UCSD-AML1 (cell line): Measurements from ENCODE around the gene MUS81.
"Not testable (repeated sequence)": the region's sequence is repeated elsewhere in the genome, so short reads cannot be mapped to it uniquely, and the experiment has no call there.

Experiments
- DNase-seq: peaks from one replicate; lab custom pipeline; 2025; ENCODE audit not compliant: unreplicated experiment; lab: John Stamatoyannopoulos, UW

The MUS81 gene

GRCh38 chr11:65890324-65891218 is 30.3 kb downstream of the MUS81 start, which contains the start of gene CCDC85B:
TSS of gene CCDC85B (plus strand) at chr11:65890673. CDS start at chr11:65890784, 111 bp downstream.
- peak; percentile 98 for DNase-seq

- peak; percentile 76 for DNase-seq
These were observed 31.2 kb downstream of the MUS81 start for GRCh38 chr11:65891219-65892136.

- DNase-seq: not testable (repeated sequence)
These were observed 31.9 kb downstream of the MUS81 start for GRCh38 chr11:65892137-65892540.

GRCh38 chr11:65892661-65893317 is 32.6 kb downstream of the MUS81 start:
- no peak for DNase-seq

- peak; percentile 72 for DNase-seq
These were observed 33.9 kb downstream of the MUS81 start for GRCh38 chr11:65894034-65894591.

DNA sequence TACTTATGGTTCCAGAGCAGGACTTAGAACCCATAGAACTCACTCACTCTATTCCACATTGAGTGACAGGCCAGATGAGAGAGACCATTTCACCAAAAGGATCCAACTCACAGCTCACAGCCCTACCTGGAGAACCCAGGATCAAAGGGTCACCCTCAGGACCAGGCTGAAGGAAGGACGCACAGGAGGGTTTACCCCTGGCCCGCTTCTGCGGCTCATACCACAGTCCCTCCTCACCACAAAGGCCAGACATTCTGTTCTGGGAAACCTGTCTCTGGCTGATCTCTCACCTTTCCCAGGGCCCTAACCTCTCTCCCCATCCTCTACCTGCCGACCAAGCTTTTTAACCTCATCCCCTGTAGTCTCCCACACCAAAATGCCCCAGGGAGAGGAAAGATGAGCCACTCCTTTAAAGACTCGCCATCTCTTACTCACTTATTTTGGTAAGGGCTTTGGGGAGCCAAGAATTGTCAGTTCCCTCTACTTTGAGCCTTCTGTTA is 35.3 kb downstream of the MUS81 start:
- DNase-seq: no peak

GRCh38 chr11:65896034-65896999 is 36.1 kb downstream of the MUS81 start:
- no peak for DNase-seq

GRCh38 chr11:65897020-65897471 is 36.8 kb downstream of the MUS81 start:
- DNase-seq: no peak

GRCh38 chr11:65898656-65899355 is 38.6 kb downstream of the MUS81 start:
- DNase-seq: no peak

GRCh38 chr11:65899356-65900124 is 39.3 kb downstream of the MUS81 start:
- DNase-seq: peak; percentile 78

DNA sequence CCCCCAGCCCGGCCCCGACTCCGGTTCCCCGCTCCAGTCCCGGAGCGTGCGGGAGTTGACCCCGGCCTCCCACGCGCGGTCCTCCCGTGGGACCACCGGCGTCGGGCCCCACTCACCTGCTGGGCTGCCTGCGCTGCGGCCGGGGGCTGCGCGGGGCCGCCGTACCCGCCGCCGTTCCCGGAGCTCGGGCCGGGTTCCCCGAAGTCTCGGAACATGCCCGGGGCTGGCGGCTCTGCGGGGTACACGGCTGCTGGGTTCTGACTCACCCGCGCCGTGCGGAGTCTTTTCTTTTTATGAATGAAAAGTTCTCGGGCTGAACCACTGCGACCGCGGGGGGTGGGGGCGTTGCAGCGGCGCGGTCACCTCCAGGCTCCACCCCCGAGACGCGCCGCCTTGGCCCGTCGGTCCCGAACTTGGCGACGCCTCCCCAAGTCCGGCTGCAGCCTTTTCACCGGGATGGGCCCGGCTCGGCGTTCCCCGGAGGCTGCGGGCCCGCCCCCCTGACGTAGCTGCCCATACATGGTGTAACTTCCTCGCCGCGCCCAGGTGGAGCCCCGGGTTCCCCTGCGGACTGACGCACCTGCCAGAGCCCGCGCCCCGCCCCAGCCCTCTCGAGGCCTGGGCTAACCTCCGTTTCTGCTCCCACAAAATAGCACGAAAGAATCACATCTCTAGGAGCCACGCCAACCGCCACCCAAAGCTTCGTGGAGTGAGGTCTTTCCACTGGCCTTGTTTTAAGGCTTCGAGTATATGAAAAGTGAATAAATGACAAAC is 40.1 kb downstream of the MUS81 start, which contains the start of gene FOSL1:
TSS of gene FOSL1 (minus strand) at position 264 of the 774 bp plus-strand sequence. CDS start at position 215, 49 bp downstream.
- peak; percentile 90 for DNase-seq

GRCh38 chr11:65900899-65901180 is 40.6 kb downstream of the MUS81 start:
- DNase-seq: no peak

GRCh38 chr11:65903068-65903481 is 42.8 kb downstream of the MUS81 start:
- peak; percentile 19 for DNase-seq

DNA sequence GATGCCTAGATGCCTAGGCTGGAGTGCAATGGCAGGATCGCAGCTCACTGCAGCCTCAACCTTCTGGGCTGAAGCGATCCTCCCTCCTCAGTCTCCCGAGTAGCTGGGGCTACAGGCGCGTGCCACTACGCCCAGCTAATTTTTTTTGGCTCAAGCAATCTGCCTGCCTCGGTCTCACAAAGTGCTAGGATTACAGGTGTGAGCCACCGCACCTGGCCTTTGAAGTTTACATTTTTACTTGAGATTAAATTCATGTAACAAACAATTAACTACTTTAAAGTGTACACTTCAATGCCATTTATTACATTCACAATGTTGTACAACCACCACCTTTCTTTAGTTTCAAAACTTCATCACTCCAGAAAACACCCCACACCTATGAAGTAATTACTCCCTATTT is 43.5 kb downstream of the MUS81 start:
- no peak for DNase-seq

- DNase-seq: no peak
These were observed 46.4 kb downstream of the MUS81 start for GRCh38 chr11:65906602-65907001.

DNA sequence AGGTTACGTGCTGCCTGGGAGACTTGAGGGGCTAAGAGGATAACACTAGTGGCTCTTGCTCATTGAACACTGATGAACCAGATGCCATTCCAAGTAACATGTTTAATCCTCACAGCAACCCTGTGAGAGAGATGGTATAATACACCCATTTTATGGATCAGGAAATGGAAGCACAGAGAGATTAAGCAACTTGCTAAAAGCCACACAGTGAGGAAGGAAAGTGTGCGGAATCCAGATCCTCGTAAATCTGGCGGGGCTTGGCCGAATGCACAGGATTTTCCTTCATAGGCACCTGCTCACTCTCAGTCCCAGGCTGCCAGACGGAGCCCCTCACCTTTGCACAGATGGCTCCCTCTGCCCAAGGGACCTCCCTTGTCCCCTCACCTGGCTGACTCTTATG is 47.6 kb downstream of the MUS81 start:
- no peak for DNase-seq
